Measurements from ENCODE around the gene POFUT2.

DNA sequence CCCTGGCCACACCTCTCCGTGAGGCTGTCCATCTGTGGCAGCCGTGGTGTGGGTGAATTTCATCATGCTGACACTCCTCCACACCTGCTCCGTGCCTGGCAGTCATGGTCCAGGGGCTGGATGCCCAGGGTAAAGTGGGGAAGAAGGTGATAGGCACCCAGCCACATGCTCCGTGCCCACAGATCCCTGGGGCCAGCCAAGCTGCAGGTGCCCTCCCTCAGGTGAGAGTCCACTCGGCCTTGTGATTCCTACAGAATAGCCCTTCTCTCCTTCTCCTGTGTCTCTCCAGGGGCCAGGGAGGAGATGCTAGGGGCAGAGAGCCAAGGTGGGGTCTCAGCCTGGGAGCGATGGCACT is 16.8 kb upstream of the POFUT2 start:
- TF ChIP-seq EZH2 (IDR thresholded peaks at IDR 0.05; ENCODE audit: borderline replicate concordance, low read length), result no peak
- TF ChIP-seq, protein P1, sequence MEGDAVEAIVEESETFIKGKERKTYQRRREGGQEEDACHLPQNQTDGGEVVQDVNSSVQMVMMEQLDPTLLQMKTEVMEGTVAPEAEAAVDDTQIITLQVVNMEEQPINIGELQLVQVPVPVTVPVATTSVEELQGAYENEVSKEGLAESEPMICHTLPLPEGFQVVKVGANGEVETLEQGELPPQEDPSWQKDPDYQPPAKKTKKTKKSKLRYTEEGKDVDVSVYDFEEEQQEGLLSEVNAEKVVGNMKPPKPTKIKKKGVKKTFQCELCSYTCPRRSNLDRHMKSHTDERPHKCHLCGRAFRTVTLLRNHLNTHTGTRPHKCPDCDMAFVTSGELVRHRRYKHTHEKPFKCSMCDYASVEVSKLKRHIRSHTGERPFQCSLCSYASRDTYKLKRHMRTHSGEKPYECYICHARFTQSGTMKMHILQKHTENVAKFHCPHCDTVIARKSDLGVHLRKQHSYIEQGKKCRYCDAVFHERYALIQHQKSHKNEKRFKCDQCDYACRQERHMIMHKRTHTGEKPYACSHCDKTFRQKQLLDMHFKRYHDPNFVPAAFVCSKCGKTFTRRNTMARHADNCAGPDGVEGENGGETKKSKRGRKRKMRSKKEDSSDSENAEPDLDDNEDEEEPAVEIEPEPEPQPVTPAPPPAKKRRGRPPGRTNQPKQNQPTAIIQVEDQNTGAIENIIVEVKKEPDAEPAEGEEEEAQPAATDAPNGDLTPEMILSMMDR (IDR thresholded peaks at IDR 0.05; ENCODE audit: low read length), result no peak

Measured in OCI-LY1 (cell line).